Transverse colon (tissue), 4 donors: ENCODE measurements around the gene H6PD. TPM values are rescaled to one million over a fixed set of nuclear protein-coding genes. Genes with fewer than 3 reads are reported as not detected.
"Not testable (repeated sequence)": the region's sequence is repeated elsewhere in the genome, so short reads cannot be mapped to it uniquely, and the experiment has no call there.

Experiments used
- DNase-seq: peaks from one replicate; pipeline ENCODE4 v3.0.0-alpha.2; 2019
- H3K27ac ChIP-seq, 4 donors: fragments of 200-600 bp; sonication (generic); 2 replicates each; pipeline ENCODE4 v1.5.1; 2016 to 2018; ENCODE audit warnings: inconsistent platforms in 4 of 4
- H3K27me3 ChIP-seq: fragments of 200-600 bp; sonication (generic); 2 replicates; pipeline ENCODE4 v1.5.1; 2017; ENCODE audit warnings: inconsistent platforms
- H3K36me3 ChIP-seq, 4 donors: fragments of 200-600 bp; sonication (generic); 2 replicates each; pipeline ENCODE4 v1.5.1; 2017 to 2019; ENCODE audit warnings: inconsistent platforms in 4 of 4
- H3K4me1 ChIP-seq, 4 donors: fragments of 200-600 bp; sonication (generic); 2 replicates each; pipeline ENCODE4 v1.5.1; 2017 to 2020; ENCODE audit warnings: inconsistent platforms in 4 of 4
- H3K4me3 ChIP-seq, 4 donors: fragments of 200-600 bp; sonication (generic); 1 replicate in 1 of 4; 2 replicates in 3 of 4; pipeline versions ENCODE4 v1.5.1 to v1.6.1; 2017 to 2019; ENCODE audit warnings: inconsistent platforms in 4 of 4
- H3K9me3 ChIP-seq, 2 donors: fragments of 200-600 bp; sonication (generic); 2 replicates each; pipeline ENCODE4 v1.5.1; 2017 to 2019; ENCODE audit warnings: inconsistent platforms in 2 of 2
- EP300 ChIP-seq: sonication (generic); formaldehyde crosslinking; IDR thresholded peaks from one replicate; pipeline ENCODE4 v1.6.1; 2017; ENCODE audit warnings: antibody characterized with exemption, low read depth
- POLR2A ChIP-seq: fragments of 450-650 bp; IDR thresholded peaks from one replicate; pipeline ENCODE4 v1.6.1; 2016; ENCODE audit warnings: antibody characterized with exemption, mild to moderate bottlenecking, moderate library complexity
- POLR2AphosphoS5 ChIP-seq, 3 donors: sonication (generic); formaldehyde crosslinking; IDR thresholded peaks; one replicate each; pipeline ENCODE4 v1.6.1; 2016; ENCODE audit warnings: antibody characterized with exemption in 3 of 3
- WGBS, 2 donors: methylation state at CpG; one replicate each; pipeline ENCODE4 v1.1.5; 2018; ENCODE audit warnings: low coverage in 1 of 2; 5-methylcytosine and 5-hydroxymethylcytosine counted together
- in situ Hi-C, 4 donors: fragments of 200-750 bp; cut with MboI; loops; one replicate each; pipeline versions ENCODE4 v1.15.0 to v1.15.1; 2017; ENCODE audit warnings: low sequenced_read_pairs in 3 of 4, low pct_ligation_motif_present in 1 of 4, low pct_unique_long_range_greater_than_20kb in 1 of 4
- intact Hi-C: fragments of 100-400 bp; cut with DNase I; formaldehyde crosslinking; loops from one replicate; pipeline ENCODE4 v1.15.1; 2023; ENCODE audit warnings: low total_unique reads
- total RNA-seq, 4 donors: library from RNA; depleted of rRNA; stranded (reverse); fragments of >200 nt; gene quantifications; one replicate each; pipeline ENCODE4 v1.1.0, GENCODE V29; 2016
- TF ChIP-seq, protein P1 (sequence below), 5 experiments: fragments of 200-600 bp in 3 of 5; fragments of 450-650 bp in 2 of 5; sonication (generic) in 3 of 5; IDR thresholded peaks; 1 replicate in 2 of 5; 2 replicates in 3 of 5; pipeline ENCODE4 v1.5.1; 2016 to 2017; ENCODE audit warnings: antibody characterized with exemption in 5 of 5, inconsistent platforms in 3 of 5, mild to moderate bottlenecking in 2 of 5, moderate library complexity in 1 of 5

H6PD gene
- total RNA-seq, 4 donors from 2014 or later, result 24.1 to 49.4 (median 26.7) TPM

DNA sequence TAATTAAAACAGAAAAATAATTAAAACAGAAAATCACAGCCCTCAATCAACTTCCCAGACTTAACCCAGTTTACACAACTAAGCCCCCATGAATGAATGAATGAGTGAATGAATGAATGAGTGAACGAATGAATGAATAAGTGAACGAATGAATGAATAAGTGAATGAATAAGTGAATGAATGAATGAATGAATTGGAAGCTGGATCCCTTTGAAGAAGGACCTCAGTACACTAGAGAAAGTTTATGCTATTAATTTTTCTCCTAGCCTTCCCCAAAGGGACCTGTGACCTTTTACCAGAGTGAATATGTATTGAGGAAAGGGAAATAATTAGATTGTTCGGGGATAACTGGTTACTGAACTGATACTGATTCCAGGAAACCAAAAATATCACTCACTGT is 63.7 kb downstream of the H6PD start:
- peaks cover 44 to 73% (median 47%) of the 10 kb centered on the region in 4 donors for H3K4me1 ChIP-seq
- no peak for DNase-seq
- H3K27ac ChIP-seq, result no peak overlapping the region
- H3K36me3 ChIP-seq, result no peaks in the 10 kb centered on the region
- no peaks in the 10 kb centered on the region for H3K27me3 ChIP-seq
- in situ Hi-C loops (loop anchor here in 1 of 4 donors (25.0 kb wide), 1 partner anchor 164 kb away; no protein-coding TSS in a partner anchor), intact Hi-C loops (loop anchor here (10.0 kb wide), 1 partner anchor 77 kb away; no protein-coding TSS in a partner anchor)
- H3K4me3 ChIP-seq, result no peak overlapping the region
- 48 to 72% methylated on average over 3 of the region's 3 CpGs for WGBS, 2 donors
- TF ChIP-seq EP300, result no peak
- TF ChIP-seq POLR2AphosphoS5 (IDR thresholded peaks at IDR 0.05), result no peak
- TF ChIP-seq, protein P1, sequence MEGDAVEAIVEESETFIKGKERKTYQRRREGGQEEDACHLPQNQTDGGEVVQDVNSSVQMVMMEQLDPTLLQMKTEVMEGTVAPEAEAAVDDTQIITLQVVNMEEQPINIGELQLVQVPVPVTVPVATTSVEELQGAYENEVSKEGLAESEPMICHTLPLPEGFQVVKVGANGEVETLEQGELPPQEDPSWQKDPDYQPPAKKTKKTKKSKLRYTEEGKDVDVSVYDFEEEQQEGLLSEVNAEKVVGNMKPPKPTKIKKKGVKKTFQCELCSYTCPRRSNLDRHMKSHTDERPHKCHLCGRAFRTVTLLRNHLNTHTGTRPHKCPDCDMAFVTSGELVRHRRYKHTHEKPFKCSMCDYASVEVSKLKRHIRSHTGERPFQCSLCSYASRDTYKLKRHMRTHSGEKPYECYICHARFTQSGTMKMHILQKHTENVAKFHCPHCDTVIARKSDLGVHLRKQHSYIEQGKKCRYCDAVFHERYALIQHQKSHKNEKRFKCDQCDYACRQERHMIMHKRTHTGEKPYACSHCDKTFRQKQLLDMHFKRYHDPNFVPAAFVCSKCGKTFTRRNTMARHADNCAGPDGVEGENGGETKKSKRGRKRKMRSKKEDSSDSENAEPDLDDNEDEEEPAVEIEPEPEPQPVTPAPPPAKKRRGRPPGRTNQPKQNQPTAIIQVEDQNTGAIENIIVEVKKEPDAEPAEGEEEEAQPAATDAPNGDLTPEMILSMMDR (IDR thresholded peaks at IDR 0.05), result no peak
- TF ChIP-seq POLR2A, result no peak
- no peaks in the 10 kb centered on the region for H3K9me3 ChIP-seq

- in situ Hi-C loops (loop anchor here in 1 of 4 donors (25.0 kb wide), 1 partner anchor 162 kb away; no protein-coding TSS in a partner anchor), intact Hi-C loops (loop anchor here (10.0 kb wide), 1 partner anchor 75 kb away; no protein-coding TSS in a partner anchor)
- H3K9me3 ChIP-seq, H3K36me3 ChIP-seq, H3K27me3 ChIP-seq, H3K4me3 ChIP-seq: not testable (repeated sequence)
- 75 to 86% methylated on average over 6 to 16 of the region's 16 CpGs for WGBS, 2 donors
- peak in 2 of 3 donors; percentile 47 to 70 for TF ChIP-seq POLR2AphosphoS5 (IDR thresholded peaks at IDR 0.05)
- H3K4me1 ChIP-seq, result peaks cover 44 to 69% (median 45%) of the 10 kb centered on the region in 4 donors
- peak; percentile 77 for DNase-seq
- H3K27ac ChIP-seq, result peak overlapping the region; percentile 56 to 73 (median 60)
Measured at GRCh38 chr1:9299571-9300541, 65.3 kb downstream of the H6PD start.

- in situ Hi-C loops, result no loop called here
Measured at GRCh38 chr1:9300573-9300972, 66.0 kb downstream of the H6PD start.

GRCh38 chr1:9302745-9303524 is 68.4 kb downstream of the H6PD start:
- DNase-seq, result no peak
- Histone ChIP-seq H3K27me3 (no peaks in the 10 kb centered on the region), H3K4me1 (peaks cover 35 to 44% (median 37%) of the 10 kb centered on the region in 4 donors), H3K27ac (peak overlapping the region; percentile 52 to 73 (median 67)), H3K9me3 (no peaks in the 10 kb centered on the region), H3K36me3 (no peaks in the 10 kb centered on the region), H3K4me3 (no peak overlapping the region)
- intact Hi-C loops, result no loop called here
- peak; percentile 50 to 72 (median 63) for TF ChIP-seq POLR2AphosphoS5 (IDR thresholded peaks at IDR 0.05)
- TF ChIP-seq POLR2A, result no peak
- peak; percentile 36 for TF ChIP-seq EP300
- 29 to 48% methylated on average over 3 to 9 of the region's 9 CpGs for WGBS, 2 donors
- in situ Hi-C loops, result no loop called here

More at GRCh38 chr1:9300573-9300972, 66.0 kb downstream of the H6PD start:
- intact Hi-C loops, result no loop called here
- peaks cover 38 to 62% (median 38%) of the 10 kb centered on the region in 4 donors for H3K4me1 ChIP-seq
- no peaks in the 10 kb centered on the region for H3K9me3 ChIP-seq
- H3K4me3 ChIP-seq, result no peak overlapping the region
- peak overlapping the region; percentile 56 to 73 (median 60) for H3K27ac ChIP-seq
- TF ChIP-seq POLR2A (no peak), POLR2AphosphoS5 (IDR thresholded peaks at IDR 0.05) (no peak), EP300 (no peak)
- TF ChIP-seq, protein P1 (IDR thresholded peaks at IDR 0.05), result no peak
- DNase-seq, result no peak
- no peaks in the 10 kb centered on the region for H3K27me3 ChIP-seq
- 84% methylated on average over 6 of the region's 6 CpGs; no CpG with 5 or more reads in 1 of the 2 donors for WGBS, 2 donors
- H3K36me3 ChIP-seq, result no peaks in the 10 kb centered on the region
